GM12872 (cell line): ENCODE data around the gene INSR.

Experiments used
- TF ChIP-seq, protein P1 (sequence below): IDR thresholded peaks from 3 replicates; pipeline ENCODE4 v1.5.1; 2011; ENCODE audit warnings: low read depth, mild to moderate bottlenecking, low read length, moderate library complexity; ENCODE audit not compliant: insufficient read depth

The INSR gene

DNA sequence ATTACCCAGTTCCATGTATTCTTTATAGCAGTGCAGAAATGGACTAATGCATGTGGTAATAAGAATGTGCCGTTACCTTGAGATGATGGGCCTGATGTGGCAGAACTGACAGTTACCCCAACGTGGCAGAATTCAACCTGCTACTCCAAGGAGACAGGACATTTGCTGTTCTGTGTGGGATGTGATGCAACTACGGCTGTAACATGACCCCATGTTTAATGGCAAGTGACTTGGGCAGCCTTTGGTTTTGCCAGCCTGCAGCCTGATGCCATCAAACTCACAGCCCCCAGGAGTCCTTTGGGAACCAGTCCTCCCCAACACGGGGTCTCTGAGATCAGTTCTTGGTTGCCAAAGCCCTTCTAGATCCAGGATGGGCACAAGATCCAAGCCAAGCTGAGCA is 117.4 kb downstream of the INSR start:
- TF ChIP-seq, protein P1, sequence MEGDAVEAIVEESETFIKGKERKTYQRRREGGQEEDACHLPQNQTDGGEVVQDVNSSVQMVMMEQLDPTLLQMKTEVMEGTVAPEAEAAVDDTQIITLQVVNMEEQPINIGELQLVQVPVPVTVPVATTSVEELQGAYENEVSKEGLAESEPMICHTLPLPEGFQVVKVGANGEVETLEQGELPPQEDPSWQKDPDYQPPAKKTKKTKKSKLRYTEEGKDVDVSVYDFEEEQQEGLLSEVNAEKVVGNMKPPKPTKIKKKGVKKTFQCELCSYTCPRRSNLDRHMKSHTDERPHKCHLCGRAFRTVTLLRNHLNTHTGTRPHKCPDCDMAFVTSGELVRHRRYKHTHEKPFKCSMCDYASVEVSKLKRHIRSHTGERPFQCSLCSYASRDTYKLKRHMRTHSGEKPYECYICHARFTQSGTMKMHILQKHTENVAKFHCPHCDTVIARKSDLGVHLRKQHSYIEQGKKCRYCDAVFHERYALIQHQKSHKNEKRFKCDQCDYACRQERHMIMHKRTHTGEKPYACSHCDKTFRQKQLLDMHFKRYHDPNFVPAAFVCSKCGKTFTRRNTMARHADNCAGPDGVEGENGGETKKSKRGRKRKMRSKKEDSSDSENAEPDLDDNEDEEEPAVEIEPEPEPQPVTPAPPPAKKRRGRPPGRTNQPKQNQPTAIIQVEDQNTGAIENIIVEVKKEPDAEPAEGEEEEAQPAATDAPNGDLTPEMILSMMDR, result no peak

DNA sequence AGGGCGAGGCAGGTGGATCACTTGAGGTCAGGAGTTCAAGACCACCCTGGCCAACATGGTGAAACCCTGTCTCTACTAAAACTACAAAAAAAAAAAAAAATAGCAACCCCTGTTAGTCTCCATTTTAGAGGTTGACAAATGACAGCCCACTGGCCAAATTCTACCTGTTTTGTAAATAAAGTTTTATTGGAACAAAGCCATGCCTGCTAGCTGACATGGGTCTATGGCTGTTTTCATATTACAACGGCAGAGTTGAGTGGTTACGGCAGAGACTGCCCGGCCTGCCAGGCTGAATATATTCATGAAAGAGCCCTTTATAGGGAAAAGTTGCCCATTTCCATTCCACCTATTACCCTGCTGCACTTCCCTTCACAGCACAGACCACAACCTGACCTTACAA is 121.4 kb downstream of the INSR start:
- TF ChIP-seq, protein P1, result no peak

DNA sequence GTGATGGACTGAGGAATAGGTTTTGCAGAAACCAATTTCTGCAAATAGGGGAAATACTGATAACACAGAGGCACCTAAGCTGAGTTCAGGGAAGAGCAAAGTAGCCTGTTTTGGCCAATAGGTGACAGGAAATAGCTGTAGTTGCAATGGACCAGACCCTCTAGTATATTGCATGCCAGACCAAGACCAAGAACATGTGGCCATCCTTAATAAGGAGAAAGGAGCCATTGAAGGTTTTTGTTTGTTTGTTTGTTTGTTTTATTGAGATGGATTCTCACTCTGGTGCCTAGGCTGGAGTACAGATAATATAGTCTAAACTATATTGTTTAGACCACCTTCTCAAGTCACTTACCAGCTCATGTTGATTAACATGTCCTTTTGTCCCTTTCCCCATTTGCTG is 123.2 kb downstream of the INSR start:
- TF ChIP-seq, protein P1, result no peak

DNA sequence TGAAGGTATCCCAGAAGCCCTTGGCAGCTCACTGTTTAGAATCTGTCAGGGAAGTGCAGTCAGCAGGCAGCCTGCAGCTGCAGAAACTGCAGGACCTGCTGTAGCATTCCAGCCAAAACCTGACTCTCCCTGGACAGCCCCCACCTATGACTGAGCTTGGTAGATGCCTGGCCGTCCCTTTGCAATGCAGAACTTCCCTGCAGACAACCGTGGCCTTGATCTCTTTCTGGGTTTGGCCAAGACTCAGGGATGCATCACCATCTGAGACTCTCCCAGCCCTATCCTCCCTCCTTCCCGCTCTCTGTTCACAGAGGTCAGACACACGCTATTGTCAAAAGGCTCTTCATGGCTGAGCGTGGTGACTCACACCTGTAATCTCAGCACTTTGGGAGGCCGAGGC is 125.3 kb downstream of the INSR start:
- TF ChIP-seq, protein P1, result no peak

DNA sequence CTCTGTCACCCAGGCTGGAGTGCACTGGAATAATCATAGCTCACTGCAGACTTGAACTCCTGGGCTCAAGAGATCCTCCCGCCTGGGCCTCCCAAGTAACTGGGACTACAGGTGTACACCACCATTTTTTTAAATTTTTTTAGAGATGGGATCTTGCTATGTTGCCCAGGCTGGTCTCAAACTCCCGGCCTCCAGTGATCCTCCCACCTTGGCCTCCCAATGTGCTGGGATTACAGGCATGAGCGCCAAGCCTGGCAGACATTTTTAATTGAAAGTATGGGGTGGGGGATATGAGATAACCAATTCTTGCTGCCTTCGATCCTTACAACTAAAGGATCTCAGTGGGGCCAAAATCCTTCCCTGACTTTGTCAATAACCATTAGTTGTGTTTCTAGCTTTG is 132.9 kb downstream of the INSR start:
- TF ChIP-seq, protein P1, result no peak

DNA sequence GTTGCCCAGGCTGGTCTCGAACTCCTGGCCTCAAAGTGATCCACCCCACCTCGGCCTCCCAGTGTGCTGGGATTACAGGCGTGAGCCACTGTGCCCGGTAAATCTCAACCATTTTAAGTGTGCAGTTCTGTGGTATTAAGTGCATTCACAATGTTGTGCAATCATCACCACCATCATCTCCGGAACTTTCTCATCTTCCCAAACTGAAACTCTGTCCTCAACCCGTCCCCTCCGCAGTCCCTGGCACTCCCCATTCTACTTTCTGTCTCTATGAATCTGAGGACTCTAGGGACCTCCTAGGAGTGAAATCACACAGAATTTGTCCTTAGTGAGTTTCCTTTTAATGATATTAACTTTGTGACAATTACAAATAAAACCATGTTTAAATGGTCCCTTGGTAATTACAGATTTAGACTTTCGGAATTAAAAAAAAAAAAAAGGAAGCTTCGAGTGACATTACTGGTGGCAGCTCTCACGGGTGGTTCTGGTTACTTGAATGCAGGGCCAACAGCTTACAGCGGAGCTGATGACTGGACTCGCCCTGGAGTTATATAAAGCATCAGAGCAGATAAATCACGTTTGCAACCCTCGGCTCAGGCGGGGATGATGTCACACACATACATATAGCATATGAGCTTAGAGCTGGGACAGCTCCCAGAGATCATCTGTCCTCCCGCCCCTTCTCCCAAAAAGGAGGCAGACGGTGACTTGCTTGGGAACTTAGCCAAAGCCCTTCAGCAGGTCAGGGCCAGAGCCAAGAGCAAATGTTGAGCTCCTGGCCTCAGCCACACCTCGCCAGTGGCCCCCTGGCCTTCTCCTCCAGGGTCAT is 134.9 kb downstream of the INSR start:
- TF ChIP-seq, protein P1, result no peak

DNA sequence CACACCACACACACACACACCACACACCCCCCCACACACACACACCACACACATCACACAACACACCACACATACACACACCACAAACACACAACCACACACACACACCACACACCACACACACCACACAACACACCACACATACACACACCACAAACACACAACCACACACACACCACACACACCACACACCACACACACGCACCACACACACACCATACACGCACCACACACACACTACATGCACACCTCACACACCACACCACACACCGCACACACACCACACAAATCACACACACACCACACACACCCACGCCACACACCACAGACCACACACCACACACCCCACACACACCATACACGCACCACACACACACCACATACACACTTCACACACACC is 141.2 kb downstream of the INSR start:
- TF ChIP-seq, protein P1, result no peak

DNA sequence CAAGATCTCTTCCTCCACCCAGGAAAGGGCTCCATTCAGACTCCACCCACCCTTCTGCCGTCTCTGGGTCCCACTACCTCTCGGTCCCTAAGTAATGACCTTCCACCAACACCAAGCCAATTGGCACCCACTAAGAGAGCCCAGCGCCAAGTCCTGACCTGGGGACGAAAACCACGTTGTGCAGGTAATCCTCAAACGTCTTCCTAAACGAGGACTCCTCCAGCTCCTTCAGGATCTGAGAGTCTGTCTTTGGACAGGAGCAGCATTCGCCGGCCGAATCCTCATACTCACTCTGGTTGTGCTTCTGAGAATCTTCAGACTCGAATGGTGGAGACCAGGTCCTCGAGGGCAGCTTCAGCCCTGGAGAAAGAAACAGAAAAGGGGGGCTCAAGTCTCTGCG is 141.6 kb downstream of the INSR start:
- TF ChIP-seq, protein P1, result no peak
